ENCODE data around the gene TMEM47.

The TMEM47 gene

DNA sequence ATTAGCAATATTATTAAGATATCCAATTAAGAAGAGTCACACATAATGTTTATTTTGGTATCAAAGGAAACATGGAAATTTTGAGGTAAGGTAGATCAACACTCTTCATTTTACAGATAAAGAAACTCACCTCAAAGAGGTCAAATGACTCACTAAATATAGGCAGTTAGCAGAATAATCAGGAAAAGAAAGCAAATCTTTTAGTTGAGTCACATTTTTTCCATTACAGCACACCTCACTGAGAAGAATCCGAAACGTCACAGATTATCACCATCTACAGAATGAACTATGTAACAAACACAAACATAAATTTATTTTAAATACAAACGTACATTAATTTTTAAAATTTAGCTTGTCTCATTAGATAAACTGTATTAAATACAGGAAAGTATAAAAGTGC, 70.1 kb downstream of the TMEM47 start:
- H3K27ac ChIP-seq, result no peak overlapping the region
- TF ChIP-seq, protein P1, sequence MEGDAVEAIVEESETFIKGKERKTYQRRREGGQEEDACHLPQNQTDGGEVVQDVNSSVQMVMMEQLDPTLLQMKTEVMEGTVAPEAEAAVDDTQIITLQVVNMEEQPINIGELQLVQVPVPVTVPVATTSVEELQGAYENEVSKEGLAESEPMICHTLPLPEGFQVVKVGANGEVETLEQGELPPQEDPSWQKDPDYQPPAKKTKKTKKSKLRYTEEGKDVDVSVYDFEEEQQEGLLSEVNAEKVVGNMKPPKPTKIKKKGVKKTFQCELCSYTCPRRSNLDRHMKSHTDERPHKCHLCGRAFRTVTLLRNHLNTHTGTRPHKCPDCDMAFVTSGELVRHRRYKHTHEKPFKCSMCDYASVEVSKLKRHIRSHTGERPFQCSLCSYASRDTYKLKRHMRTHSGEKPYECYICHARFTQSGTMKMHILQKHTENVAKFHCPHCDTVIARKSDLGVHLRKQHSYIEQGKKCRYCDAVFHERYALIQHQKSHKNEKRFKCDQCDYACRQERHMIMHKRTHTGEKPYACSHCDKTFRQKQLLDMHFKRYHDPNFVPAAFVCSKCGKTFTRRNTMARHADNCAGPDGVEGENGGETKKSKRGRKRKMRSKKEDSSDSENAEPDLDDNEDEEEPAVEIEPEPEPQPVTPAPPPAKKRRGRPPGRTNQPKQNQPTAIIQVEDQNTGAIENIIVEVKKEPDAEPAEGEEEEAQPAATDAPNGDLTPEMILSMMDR (conservative IDR thresholded peaks at IDR 0.05), result no peak
- TF ChIP-seq ZFX (IDR thresholded peaks at IDR 0.05), result no peak

DNA sequence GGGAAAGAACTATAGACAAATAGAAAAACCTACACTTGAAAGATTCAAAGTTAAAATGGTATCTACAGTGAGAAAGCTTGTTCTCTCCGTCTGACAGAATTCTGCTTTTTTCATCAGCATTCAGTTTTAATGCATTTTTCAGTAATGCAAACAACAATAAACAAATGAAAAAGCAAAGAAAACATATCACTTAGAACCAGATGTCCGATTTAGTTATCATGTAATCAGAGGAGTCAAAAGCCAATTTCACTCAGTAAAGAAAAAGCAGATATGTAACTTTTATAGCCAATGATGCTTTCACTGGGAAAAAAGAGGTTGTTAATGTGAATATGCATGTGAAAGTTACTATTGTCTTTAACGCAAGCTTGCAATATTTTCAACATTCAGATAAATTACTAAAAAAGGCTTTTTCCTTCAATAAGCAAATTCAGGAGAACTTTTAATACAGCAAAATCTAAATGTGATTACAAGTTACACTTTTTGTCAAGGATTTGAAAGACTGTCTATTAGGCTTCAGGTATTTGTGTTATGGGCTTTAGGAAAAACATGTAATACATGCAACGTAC, 70.7 kb downstream of the TMEM47 start:
- no peak overlapping the region for H3K27ac ChIP-seq
- TF ChIP-seq ZFX (IDR thresholded peaks at IDR 0.05), result no peak
- TF ChIP-seq, protein P1 (conservative IDR thresholded peaks at IDR 0.05), result no peak

DNA sequence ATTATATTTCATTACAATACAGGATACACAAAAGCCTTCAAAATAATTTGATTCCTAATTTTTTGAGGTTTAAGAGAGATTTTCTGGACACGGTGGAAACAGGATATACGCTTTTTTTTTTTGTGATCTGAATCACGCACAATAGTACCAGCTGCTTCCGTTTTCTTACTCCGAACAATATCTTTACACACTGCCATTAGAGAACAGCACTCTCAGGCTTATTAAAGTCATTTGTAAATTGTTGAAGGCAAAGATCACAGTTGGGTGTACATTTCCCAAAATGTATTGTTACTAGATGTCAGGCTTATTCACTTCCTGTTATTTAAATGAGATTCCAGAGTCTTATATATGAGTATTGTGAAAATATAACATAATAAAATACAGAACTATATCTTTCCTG, 71.5 kb downstream of the TMEM47 start:
- no peak for TF ChIP-seq ZFX (IDR thresholded peaks at IDR 0.05)
- TF ChIP-seq, protein P1 (conservative IDR thresholded peaks at IDR 0.05), result no peak
- H3K27ac ChIP-seq, result no peak overlapping the region

DNA sequence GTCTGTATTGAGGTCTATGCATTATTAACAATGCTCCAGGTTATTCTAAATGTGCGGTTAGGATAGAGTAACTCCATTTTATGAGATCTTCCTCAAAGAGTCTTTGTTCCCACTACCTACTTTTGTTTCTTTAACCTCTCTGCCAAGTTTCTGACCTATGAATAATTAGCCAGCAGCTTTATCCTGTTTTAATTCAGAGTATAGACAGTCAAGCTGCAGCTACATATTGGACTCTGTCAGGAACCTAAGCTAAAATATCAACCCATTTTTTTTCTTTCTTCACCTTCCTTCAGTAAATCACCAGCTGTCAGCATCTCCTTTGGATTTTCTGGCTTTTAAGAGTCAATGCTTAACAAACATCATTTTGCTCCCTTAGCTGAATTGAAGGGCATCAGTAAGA, 72.3 kb downstream of the TMEM47 start:
- no peak overlapping the region for H3K27ac ChIP-seq

DNA sequence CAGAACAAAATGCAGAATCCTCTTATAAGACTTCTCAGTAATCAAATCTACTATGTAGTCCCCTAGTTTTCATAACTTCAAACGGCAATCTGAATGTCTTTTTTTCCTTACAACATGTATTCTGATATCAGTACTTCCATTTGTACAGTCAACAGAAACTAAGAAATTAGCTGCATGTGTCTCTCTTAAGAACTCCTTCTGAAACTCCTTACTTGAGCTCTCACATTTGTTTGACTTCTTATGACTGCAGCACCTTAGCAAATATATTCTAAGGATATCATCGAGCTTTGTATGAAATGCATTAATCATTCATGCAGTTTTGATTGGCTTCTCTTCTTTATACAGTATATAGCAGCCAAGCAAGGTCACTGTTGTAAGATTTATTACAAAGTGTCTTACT, 77.0 kb downstream of the TMEM47 start:
- TF ChIP-seq ZFX (IDR thresholded peaks at IDR 0.05), result no peak
- TF ChIP-seq, protein P1 (conservative IDR thresholded peaks at IDR 0.05), result no peak
- H3K27ac ChIP-seq, result no peak overlapping the region

More for the DNA sequence above, 72.3 kb downstream of the TMEM47 start:
- TF ChIP-seq, protein P1 (conservative IDR thresholded peaks at IDR 0.05), result no peak
- TF ChIP-seq ZFX (IDR thresholded peaks at IDR 0.05), result no peak

DNA sequence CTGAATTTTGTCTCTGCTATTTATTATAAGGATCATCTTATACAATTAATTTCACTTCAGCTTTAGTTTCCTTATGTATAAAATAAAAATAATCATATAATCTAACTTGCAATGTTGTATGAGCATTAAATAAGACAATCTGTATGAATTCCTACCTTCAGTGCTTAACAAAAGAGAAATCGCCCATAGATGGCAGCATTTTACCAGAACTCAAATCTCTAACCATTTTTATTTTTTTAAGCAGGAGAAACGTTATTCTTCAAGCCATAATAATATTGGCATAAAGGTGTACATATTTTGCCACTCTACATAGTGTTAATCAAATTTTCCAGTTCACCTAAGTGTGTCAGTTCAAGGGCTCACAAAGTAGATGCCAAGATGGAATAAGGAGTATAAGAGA, 78.8 kb downstream of the TMEM47 start:
- TF ChIP-seq, protein P1 (conservative IDR thresholded peaks at IDR 0.05), result peak; percentile 43
- TF ChIP-seq ZFX (IDR thresholded peaks at IDR 0.05), result no peak
- no peak overlapping the region for H3K27ac ChIP-seq

All from C4-2B (cell line).